SK-N-SH treated with all-trans-retinoic acid at 6 μM for 48 hours (cell line): ENCODE results near the gene TNFSF4.

Experiments used
- ATAC-seq: fragments of 200-7000 bp; cut with Tn5 transposase; 3 replicates; pipeline ENCODE4 v1.9.1; 2020; ENCODE audit warnings: mild to moderate bottlenecking, moderate library complexity
- ARNTL ChIP-seq: fragments of 450-650 bp; formaldehyde crosslinking; IDR thresholded peaks from 2 replicates; pipeline ENCODE4 v1.5.0; 2020; ENCODE audit warnings: low read depth, mild to moderate bottlenecking, moderate library complexity, borderline replicate concordance
- BACH2 ChIP-seq: fragments of 250-450 bp; sonication (Bioruptor Pico); IDR thresholded peaks from 2 replicates; pipeline ENCODE4 v1.9.0; 2021; ENCODE audit warnings: mild to moderate bottlenecking, borderline replicate concordance
- CREB5 ChIP-seq: fragments of 250-450 bp; sonication (Bioruptor Pico); IDR thresholded peaks from 2 replicates; pipeline ENCODE4 v1.5.1; 2020; ENCODE audit warnings: low read depth, mild to moderate bottlenecking, moderate library complexity
- CSDC2 ChIP-seq: fragments of 250-450 bp; sonication (Bioruptor Pico); IDR thresholded peaks from 2 replicates; pipeline ENCODE4 v1.5.0; 2020; ENCODE audit warnings: mild to moderate bottlenecking, moderate library complexity
- ESRRG ChIP-seq: fragments of 250-450 bp; sonication (Bioruptor Pico); IDR thresholded peaks from 2 replicates; pipeline ENCODE4 v1.6.1; 2021; ENCODE audit warnings: mild to moderate bottlenecking
- ISL1 ChIP-seq: fragments of 250-450 bp; sonication (Bioruptor Pico); IDR thresholded peaks from 2 replicates; pipeline ENCODE4 v2.1.2; 2022; ENCODE audit warnings: mild to moderate bottlenecking, moderate library complexity
- RARB ChIP-seq: fragments of 250-450 bp; sonication (Bioruptor Pico); IDR thresholded peaks from 2 replicates; pipeline ENCODE4 v1.8.0; 2021; ENCODE audit warnings: mild to moderate bottlenecking, moderate library complexity
- SNAI2 ChIP-seq: fragments of 250-450 bp; sonication (Bioruptor Pico); IDR thresholded peaks from 2 replicates; pipeline ENCODE4 v1.5.0; 2020; ENCODE audit warnings: mild to moderate bottlenecking, moderate library complexity
- TCF4 ChIP-seq: fragments of 250-450 bp; sonication (Bioruptor Pico); IDR thresholded peaks from 2 replicates; pipeline ENCODE4 v1.8.0; 2021; ENCODE audit warnings: mild to moderate bottlenecking, moderate library complexity, borderline replicate concordance
- TOX ChIP-seq: fragments of 250-450 bp; sonication (Bioruptor Pico); IDR thresholded peaks from 2 replicates; pipeline ENCODE4 v1.8.0; 2021; ENCODE audit warnings: mild to moderate bottlenecking, moderate library complexity, borderline replicate concordance
- TSHZ2 ChIP-seq: fragments of 250-450 bp; sonication (Bioruptor Pico); IDR thresholded peaks from 2 replicates; pipeline ENCODE4 v1.5.0; 2020; ENCODE audit warnings: mild to moderate bottlenecking, moderate library complexity
- ZC3H10 ChIP-seq: fragments of 250-450 bp; sonication (Bioruptor Pico); IDR thresholded peaks from 2 replicates; pipeline ENCODE4 v1.5.1; 2021; ENCODE audit warnings: mild to moderate bottlenecking, moderate library complexity
- ZFP3 ChIP-seq: fragments of 250-450 bp; sonication (Bioruptor Pico); IDR thresholded peaks from 2 replicates; pipeline ENCODE4 v1.5.0; 2020; ENCODE audit warnings: mild to moderate bottlenecking, moderate library complexity
- ZFP30 ChIP-seq: fragments of 450-650 bp; formaldehyde crosslinking; IDR thresholded peaks from 2 replicates; pipeline ENCODE4 v1.5.0; 2022; ENCODE audit warnings: mild to moderate bottlenecking, moderate library complexity
- ZNF70 ChIP-seq: fragments of 450-650 bp; formaldehyde crosslinking; IDR thresholded peaks from 2 replicates; pipeline ENCODE4 v1.5.0; 2020; ENCODE audit warnings: mild to moderate bottlenecking, moderate library complexity
- ZNF8 ChIP-seq: fragments of 450-650 bp; formaldehyde crosslinking; IDR thresholded peaks from 2 replicates; pipeline ENCODE4 v1.5.0; 2020; ENCODE audit warnings: mild to moderate bottlenecking, moderate library complexity
- TF ChIP-seq, protein P1 (sequence below): fragments of 250-450 bp; sonication (Bioruptor Pico); IDR thresholded peaks from 2 replicates; pipeline ENCODE4 v1.5.1; 2021; ENCODE audit warnings: mild to moderate bottlenecking, moderate library complexity
- TF ChIP-seq, protein P2 (sequence below): fragments of 250-450 bp; sonication (Bioruptor Pico); IDR thresholded peaks from 2 replicates; pipeline ENCODE4 v1.8.0; 2020; ENCODE audit warnings: mild to moderate bottlenecking, moderate library complexity, borderline replicate concordance

TNFSF4 gene

DNA sequence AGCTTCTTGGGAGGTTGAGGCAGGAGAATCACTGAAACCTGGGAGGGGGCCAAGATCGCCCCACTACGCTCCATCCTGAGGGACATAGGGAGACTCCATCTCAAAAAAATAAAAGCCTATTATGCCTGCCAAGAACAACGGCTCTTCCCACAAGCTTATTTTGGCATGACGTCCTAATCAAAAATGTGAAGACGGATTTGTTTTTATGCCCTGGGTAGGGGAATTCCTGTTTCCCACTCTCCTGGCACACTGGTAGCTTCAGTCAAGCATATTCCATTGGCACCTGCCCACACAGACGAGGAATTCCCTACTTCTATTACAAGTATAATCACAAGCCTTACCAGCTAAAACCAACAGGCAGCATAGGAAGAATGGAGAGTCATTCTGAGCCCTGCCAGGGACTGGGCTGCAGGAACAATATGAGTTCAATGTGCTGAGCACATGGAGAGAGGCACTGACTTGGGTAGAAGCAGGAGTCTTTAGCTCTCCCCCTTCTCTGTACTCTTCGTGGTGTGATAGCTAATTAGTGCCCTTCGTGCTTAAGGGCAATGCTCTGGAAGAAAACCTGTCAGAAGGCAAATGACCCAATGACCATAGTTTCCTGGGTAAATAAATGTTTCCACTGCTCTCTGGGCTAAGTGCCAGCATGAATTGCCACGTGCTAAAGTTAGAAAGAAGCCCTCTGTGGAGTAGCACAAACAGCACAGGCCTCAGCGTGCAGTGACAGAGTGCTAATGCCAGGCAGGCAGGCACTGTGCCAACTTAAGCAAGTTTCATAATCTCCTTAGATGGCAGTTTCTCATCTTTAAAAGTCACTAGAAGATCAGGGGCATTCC is 16.8 kb downstream of the TNFSF4 start:
- peak; percentile 70 for ATAC-seq
- 0 out of 2 replicates have a peak, but pooled peaks have one; percentile 24 for TF ChIP-seq TOX
- TF ChIP-seq, protein P1, sequence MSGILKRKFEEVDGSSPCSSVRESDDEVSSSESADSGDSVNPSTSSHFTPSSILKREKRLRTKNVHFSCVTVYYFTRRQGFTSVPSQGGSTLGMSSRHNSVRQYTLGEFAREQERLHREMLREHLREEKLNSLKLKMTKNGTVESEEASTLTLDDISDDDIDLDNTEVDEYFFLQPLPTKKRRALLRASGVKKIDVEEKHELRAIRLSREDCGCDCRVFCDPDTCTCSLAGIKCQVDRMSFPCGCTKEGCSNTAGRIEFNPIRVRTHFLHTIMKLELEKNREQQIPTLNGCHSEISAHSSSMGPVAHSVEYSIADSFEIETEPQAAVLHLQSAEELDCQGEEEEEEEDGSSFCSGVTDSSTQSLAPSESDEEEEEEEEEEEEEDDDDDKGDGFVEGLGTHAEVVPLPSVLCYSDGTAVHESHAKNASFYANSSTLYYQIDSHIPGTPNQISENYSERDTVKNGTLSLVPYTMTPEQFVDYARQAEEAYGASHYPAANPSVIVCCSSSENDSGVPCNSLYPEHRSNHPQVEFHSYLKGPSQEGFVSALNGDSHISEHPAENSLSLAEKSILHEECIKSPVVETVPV, result no peak
- no peak for TF ChIP-seq TCF4 (CRISPR knock-in tag)
- TF ChIP-seq CSDC2, result no peak

GRCh38 chr1:173187671-173188237 is 19.4 kb downstream of the TNFSF4 start:
- TF ChIP-seq ZNF8 (CRISPR knock-in tag) (no peak), ZC3H10 (no peak), BACH2 (CRISPR knock-in tag) (no peak), ARNTL (CRISPR knock-in tag) (no peak)
- ATAC-seq, result no peak

DNA sequence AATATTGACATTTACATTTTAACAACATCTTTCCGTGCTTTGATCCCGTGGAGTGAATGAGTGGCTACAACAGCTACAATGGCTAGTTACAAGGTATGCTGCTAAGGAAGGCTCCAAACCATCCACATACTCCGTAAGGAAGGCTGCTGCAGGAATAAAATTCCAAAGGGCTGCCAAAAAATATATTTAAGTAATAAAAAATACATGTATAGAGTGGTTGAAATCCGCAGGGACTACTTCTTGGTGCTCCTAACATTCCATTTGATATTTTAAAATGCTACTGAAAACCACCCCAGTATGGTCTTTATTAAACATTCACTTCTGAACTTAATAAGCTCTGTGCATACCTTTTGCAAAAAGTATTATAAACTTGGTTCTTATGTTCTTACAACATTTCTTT is 25.3 kb downstream of the TNFSF4 start:
- TF ChIP-seq BACH2 (CRISPR knock-in tag) (no peak), TSHZ2 (CRISPR knock-in tag) (no peak), CREB5 (CRISPR knock-in tag) (no peak)
- TF ChIP-seq, protein P1, result no peak
- no peak for ATAC-seq

GRCh38 chr1:173176246-173176645 is 30.9 kb downstream of the TNFSF4 start:
- TF ChIP-seq CSDC2 (no peak), ZFP30 (CRISPR knock-in tag) (no peak), ZNF8 (CRISPR knock-in tag) (no peak), RARB (CRISPR knock-in tag) (no peak), TOX (no peak), ZFP3 (CRISPR knock-in tag) (no peak), ESRRG (CRISPR knock-in tag) (no peak), CREB5 (CRISPR knock-in tag) (no peak), ZC3H10 (no peak), TCF4 (CRISPR knock-in tag) (no peak), ISL1 (no peak), ZNF70 (CRISPR knock-in tag) (no peak), SNAI2 (no peak), ARNTL (CRISPR knock-in tag) (no peak)
- TF ChIP-seq, protein P2, sequence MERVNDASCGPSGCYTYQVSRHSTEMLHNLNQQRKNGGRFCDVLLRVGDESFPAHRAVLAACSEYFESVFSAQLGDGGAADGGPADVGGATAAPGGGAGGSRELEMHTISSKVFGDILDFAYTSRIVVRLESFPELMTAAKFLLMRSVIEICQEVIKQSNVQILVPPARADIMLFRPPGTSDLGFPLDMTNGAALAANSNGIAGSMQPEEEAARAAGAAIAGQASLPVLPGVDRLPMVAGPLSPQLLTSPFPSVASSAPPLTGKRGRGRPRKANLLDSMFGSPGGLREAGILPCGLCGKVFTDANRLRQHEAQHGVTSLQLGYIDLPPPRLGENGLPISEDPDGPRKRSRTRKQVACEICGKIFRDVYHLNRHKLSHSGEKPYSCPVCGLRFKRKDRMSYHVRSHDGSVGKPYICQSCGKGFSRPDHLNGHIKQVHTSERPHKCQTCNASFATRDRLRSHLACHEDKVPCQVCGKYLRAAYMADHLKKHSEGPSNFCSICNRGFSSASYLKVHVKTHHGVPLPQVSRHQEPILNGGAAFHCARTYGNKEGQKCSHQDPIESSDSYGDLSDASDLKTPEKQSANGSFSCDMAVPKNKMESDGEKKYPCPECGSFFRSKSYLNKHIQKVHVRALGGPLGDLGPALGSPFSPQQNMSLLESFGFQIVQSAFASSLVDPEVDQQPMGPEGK (CRISPR knock-in tag), result no peak
- no peak for ATAC-seq
